ENCODE measurements around the gene FAM118B. TPM values are rescaled to one million over a fixed set of nuclear protein-coding genes. Genes with fewer than 3 reads are reported as not detected.

FAM118B gene
- total RNA-seq, 1 donor, result 30.4 TPM

- Histone ChIP-seq H3K9me3 (ENCODE audit: low read depth, low read length) (no peaks in the 10 kb centered on the region), H3K4me3 (ENCODE audit: insufficient read depth, low read length) (no peak overlapping the region), H3K27ac (ENCODE audit: low read depth, low read length) (no peak overlapping the region), H3K4me2 (ENCODE audit: insufficient read depth, low read length) (no peak overlapping the region), H3K79me2 (ENCODE audit: insufficient read depth, low read length) (peaks cover 2% of the 10 kb centered on the region), H4K20me1 (ENCODE audit: insufficient read depth, low read length) (peaks cover 4% of the 10 kb centered on the region), H3K27me3 (ENCODE audit: insufficient read depth, low read length) (no peaks in the 10 kb centered on the region), H3K4me1 (ENCODE audit: insufficient read depth, low read length) (no peaks in the 10 kb centered on the region), H2AFZ (ENCODE audit: low read length) (no peak overlapping the region), H3K36me3 (ENCODE audit: insufficient read depth, low read length) (no peaks in the 10 kb centered on the region)
- DNase-seq (ENCODE audit: insufficient read length, low spot score, missing footprints), result no peak
- no peak for TF ChIP-seq CTCF (IDR thresholded peaks at IDR 0.05; ENCODE audit: extremely low read depth, low read depth, low read length)
These were observed 99.4 kb downstream of the FAM118B start for GRCh38 chr11:126310992-126311310.

GRCh38 chr11:126311401-126312291 lies 100.1 kb downstream of the FAM118B start:
- DNase-seq (ENCODE audit: insufficient read length, low spot score, missing footprints), result no peak
- H3K27me3 ChIP-seq (ENCODE audit: insufficient read depth, low read length), result no peaks in the 10 kb centered on the region
- no peaks in the 10 kb centered on the region for H3K9me3 ChIP-seq (ENCODE audit: low read depth, low read length)
- H2AFZ ChIP-seq (ENCODE audit: low read length), result no peak overlapping the region
- no peak overlapping the region for H3K4me2 ChIP-seq (ENCODE audit: insufficient read depth, low read length)
- no peak overlapping the region for H3K4me3 ChIP-seq (ENCODE audit: insufficient read depth, low read length)
- H3K79me2 ChIP-seq (ENCODE audit: insufficient read depth, low read length), result no peaks in the 10 kb centered on the region
- peaks cover 4% of the 10 kb centered on the region for H4K20me1 ChIP-seq (ENCODE audit: insufficient read depth, low read length)
- no peak overlapping the region for H3K27ac ChIP-seq (ENCODE audit: low read depth, low read length)
- no peaks in the 10 kb centered on the region for H3K4me1 ChIP-seq (ENCODE audit: insufficient read depth, low read length)
- H3K36me3 ChIP-seq (ENCODE audit: insufficient read depth, low read length), result no peaks in the 10 kb centered on the region
- no peak for TF ChIP-seq CTCF (IDR thresholded peaks at IDR 0.05; ENCODE audit: extremely low read depth, low read depth, low read length)

Small RNA genes lying within 50 kb of the gene (small RNA-seq; reads per million reads assigned to genes)
- gene AP001893.2 (not detected), gene RN7SL351P (not detected), gene RNU4-86P (not detected)

Other genes with a start within 250 kb of the FAM118B start
- 12.3 and 15.3 TPM in 2 replicates for gene CDON, start 148.9 kb upstream of the FAM118B start, total RNA-seq
- gene RPUSD4, start 132 bp upstream of the FAM118B start, total RNA-seq, result 36.2 and 36.8 TPM in 2 replicates
- 94.6 and 99.5 TPM in 2 replicates for gene SRPRA, start 57.1 kb downstream of the FAM118B start, total RNA-seq
- 8.3 and 11.6 TPM in 2 replicates for gene FOXRED1, start 57.4 kb downstream of the FAM118B start, total RNA-seq
- 9.8 and 10.6 TPM in 2 replicates for gene TIRAP, start 71.3 kb downstream of the FAM118B start, total RNA-seq
- gene DCPS, start 92.3 kb downstream of the FAM118B start, total RNA-seq, result 8.3 TPM in 2 replicates
- 11.8 and 13.8 TPM in 2 replicates for gene ST3GAL4, start 143.9 kb downstream of the FAM118B start, total RNA-seq